HepG2 (cell line): ENCODE data around the gene EEIG1. TPM values are rescaled to one million over a fixed set of nuclear protein-coding genes. Genes with fewer than 3 reads are reported as not detected.

Source experiments
- FOXP1 ChIP-seq, 2 experiments: fragments of 450-650 bp in 1 of 2; IDR thresholded peaks; 2 replicates each; pipeline ENCODE4 v1.6.1; 2017 to 2018; ENCODE audit warnings: antibody characterized with exemption in 1 of 2
- IRF2 ChIP-seq: IDR thresholded peaks from 2 replicates; pipeline ENCODE4 v1.6.1; 2018; ENCODE audit warnings: missing genetic modification reagents, missing compliant biosample characterization
- NFE2L1 ChIP-seq: sonication (generic); formaldehyde crosslinking; IDR thresholded peaks from 2 replicates; pipeline ENCODE4 v1.4.0; 2020; ENCODE audit warnings: missing genetic modification reagents, mild to moderate bottlenecking, borderline replicate concordance
- PHF20 ChIP-seq: sonication (generic); formaldehyde crosslinking; IDR thresholded peaks from 2 replicates; pipeline ENCODE4 v1.5.0; 2020; ENCODE audit warnings: mild to moderate bottlenecking, missing genetic modification reagents
- SNAPC2 ChIP-seq: sonication (generic); formaldehyde crosslinking; IDR thresholded peaks from 2 replicates; pipeline ENCODE4 v1.8.1; 2022; ENCODE audit warnings: mild to moderate bottlenecking, missing genetic modification reagents
- XBP1 ChIP-seq: sonication (generic); formaldehyde crosslinking; IDR thresholded peaks from 2 replicates; pipeline ENCODE4 v1.5.0; 2020; ENCODE audit warnings: missing genetic modification reagents
- ZBTB7B ChIP-seq: sonication (generic); formaldehyde crosslinking; IDR thresholded peaks from 2 replicates; pipeline ENCODE4 v1.4.0; 2020; ENCODE audit warnings: missing genetic modification reagents
- ZKSCAN5 ChIP-seq: sonication (generic); formaldehyde crosslinking; IDR thresholded peaks from 2 replicates; pipeline ENCODE4 v1.5.1; 2020; ENCODE audit warnings: mild to moderate bottlenecking, missing genetic modification reagents
- ZMAT3 ChIP-seq: sonication (generic); formaldehyde crosslinking; conservative IDR thresholded peaks from 2 replicates; pipeline ENCODE4 v1.7.0; 2021; ENCODE audit warnings: missing genetic modification reagents
- ZNF17 ChIP-seq: sonication (generic); formaldehyde crosslinking; IDR thresholded peaks from 2 replicates; pipeline ENCODE4 v1.5.0; 2020; ENCODE audit warnings: mild to moderate bottlenecking, missing genetic modification reagents
- ZNF20 ChIP-seq: sonication (generic); formaldehyde crosslinking; IDR thresholded peaks from 2 replicates; pipeline ENCODE4 v1.4.0; 2020; ENCODE audit warnings: mild to moderate bottlenecking, moderate library complexity, missing genetic modification reagents
- ZNF260 ChIP-seq: sonication (generic); formaldehyde crosslinking; IDR thresholded peaks from 2 replicates; pipeline ENCODE4 v1.4.0; 2020; ENCODE audit warnings: missing genetic modification reagents, low read depth, mild to moderate bottlenecking, borderline replicate concordance
- ZNF34 ChIP-seq: sonication (generic); formaldehyde crosslinking; IDR thresholded peaks from 2 replicates; pipeline ENCODE4 v1.4.0; 2020; ENCODE audit warnings: mild to moderate bottlenecking, missing genetic modification reagents, borderline replicate concordance
- ZNF441 ChIP-seq: sonication (generic); formaldehyde crosslinking; IDR thresholded peaks from 2 replicates; pipeline ENCODE4 v1.7.0; 2021; ENCODE audit warnings: missing genetic modification reagents, borderline replicate concordance
- polyA plus RNA-seq, 8 experiments: library from polyadenylated mRNA; depleted of rRNA in 3 of 8; stranded (reverse) in 7 of 8; unstranded in 1 of 8; fragments of >200 nt; fragmentation: Illumina TruSeq in 4 of 8; extraction: Trizol in 4 of 8; gene quantifications; 2 replicates each; pipeline versions ENCODE4 v1.2.1 to v1.2.3, GENCODE V29; 2011 to 2016; ENCODE audit warnings: low read depth in 4 of 8, missing spikeins in 1 of 8, mixed read lengths in 1 of 8; ENCODE audit not compliant: insufficient read depth in 1 of 8
- total RNA-seq, 5 experiments: library from RNA; depleted of rRNA; stranded (reverse); fragments of >200 nt; fragmentation: Illumina TruSeq; extraction: Trizol; gene quantifications; 2 replicates each; pipeline ENCODE4 v1.2.3, GENCODE V29; 2016; ENCODE audit warnings: low read depth in 1 of 5
- TF ChIP-seq, protein P1 (sequence below): fragments of 450-650 bp; IDR thresholded peaks from 2 replicates; pipeline ENCODE4 v1.6.1; 2017
- TF ChIP-seq, protein P2 (sequence below): sonication (generic); IDR thresholded peaks from 2 replicates; pipeline ENCODE4 v1.6.1; 2016; ENCODE audit warnings: low read depth, borderline replicate concordance
- TF ChIP-seq, protein P3 (sequence below): sonication (generic); formaldehyde crosslinking; IDR thresholded peaks from 2 replicates; pipeline ENCODE4 v1.4.0; 2020; ENCODE audit warnings: missing genetic modification reagents
- TF ChIP-seq, protein P4 (sequence below): sonication (generic); formaldehyde crosslinking; IDR thresholded peaks from 2 replicates; pipeline ENCODE4 v1.4.0; 2020; ENCODE audit warnings: missing genetic modification reagents, borderline replicate concordance
- TF ChIP-seq, protein P5 (sequence below), 2 experiments: IDR thresholded peaks; 2 replicates each; pipeline ENCODE4 v1.6.1; 2011 to 2012; ENCODE audit warnings: low read length in 2 of 2, borderline replicate concordance in 1 of 2, low read depth in 1 of 2, mild to moderate bottlenecking in 1 of 2, moderate library complexity in 1 of 2

Gene EEIG1
- total and polyA plus RNA-seq, 2 of the 13 experiments (the other 11 are each of a cell fraction or from before 2014, with no cell fraction given), result 16.6 to 25.2 TPM

DNA sequence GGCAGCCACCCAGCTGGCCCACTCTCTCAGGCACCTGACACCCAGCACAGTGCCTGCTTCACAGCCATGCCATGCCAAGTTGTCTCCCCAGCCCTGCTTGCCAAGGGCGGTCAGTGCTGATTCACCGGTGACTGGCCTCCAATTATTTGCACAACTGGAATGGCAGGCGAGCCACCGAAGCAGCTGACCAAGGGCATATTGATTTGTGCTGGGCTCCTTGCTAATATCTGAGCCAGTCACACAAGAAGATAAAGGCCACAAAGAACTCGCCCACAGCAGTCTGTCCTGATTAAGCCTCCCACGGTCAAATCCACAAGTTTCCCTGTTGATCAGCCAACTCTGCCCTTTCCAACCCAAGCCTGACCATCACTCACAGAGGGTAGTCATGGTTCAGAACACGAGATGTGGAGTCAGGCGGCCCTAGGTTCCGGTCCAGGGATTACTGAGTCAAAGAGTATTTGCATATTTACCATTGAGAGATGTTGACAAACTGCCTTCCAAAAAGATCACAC lies 6.4 kb upstream of the EEIG1 start (continued):
- TF ChIP-seq, protein P1, sequence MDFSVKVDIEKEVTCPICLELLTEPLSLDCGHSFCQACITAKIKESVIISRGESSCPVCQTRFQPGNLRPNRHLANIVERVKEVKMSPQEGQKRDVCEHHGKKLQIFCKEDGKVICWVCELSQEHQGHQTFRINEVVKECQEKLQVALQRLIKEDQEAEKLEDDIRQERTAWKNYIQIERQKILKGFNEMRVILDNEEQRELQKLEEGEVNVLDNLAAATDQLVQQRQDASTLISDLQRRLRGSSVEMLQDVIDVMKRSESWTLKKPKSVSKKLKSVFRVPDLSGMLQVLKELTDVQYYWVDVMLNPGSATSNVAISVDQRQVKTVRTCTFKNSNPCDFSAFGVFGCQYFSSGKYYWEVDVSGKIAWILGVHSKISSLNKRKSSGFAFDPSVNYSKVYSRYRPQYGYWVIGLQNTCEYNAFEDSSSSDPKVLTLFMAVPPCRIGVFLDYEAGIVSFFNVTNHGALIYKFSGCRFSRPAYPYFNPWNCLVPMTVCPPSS, result no peak
- TF ChIP-seq, protein P2, sequence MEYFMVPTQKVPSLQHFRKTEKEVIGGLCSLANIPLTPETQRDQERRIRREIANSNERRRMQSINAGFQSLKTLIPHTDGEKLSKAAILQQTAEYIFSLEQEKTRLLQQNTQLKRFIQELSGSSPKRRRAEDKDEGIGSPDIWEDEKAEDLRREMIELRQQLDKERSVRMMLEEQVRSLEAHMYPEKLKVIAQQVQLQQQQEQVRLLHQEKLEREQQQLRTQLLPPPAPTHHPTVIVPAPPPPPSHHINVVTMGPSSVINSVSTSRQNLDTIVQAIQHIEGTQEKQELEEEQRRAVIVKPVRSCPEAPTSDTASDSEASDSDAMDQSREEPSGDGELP, result peak; percentile 86; the same call in 1 of the 2 replicates
- TF ChIP-seq, protein P3, sequence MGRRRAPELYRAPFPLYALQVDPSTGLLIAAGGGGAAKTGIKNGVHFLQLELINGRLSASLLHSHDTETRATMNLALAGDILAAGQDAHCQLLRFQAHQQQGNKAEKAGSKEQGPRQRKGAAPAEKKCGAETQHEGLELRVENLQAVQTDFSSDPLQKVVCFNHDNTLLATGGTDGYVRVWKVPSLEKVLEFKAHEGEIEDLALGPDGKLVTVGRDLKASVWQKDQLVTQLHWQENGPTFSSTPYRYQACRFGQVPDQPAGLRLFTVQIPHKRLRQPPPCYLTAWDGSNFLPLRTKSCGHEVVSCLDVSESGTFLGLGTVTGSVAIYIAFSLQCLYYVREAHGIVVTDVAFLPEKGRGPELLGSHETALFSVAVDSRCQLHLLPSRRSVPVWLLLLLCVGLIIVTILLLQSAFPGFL (CRISPR knock-in tag), result no peak
- no peak for TF ChIP-seq ZNF20 (CRISPR knock-in tag)
- TF ChIP-seq, protein P4, sequence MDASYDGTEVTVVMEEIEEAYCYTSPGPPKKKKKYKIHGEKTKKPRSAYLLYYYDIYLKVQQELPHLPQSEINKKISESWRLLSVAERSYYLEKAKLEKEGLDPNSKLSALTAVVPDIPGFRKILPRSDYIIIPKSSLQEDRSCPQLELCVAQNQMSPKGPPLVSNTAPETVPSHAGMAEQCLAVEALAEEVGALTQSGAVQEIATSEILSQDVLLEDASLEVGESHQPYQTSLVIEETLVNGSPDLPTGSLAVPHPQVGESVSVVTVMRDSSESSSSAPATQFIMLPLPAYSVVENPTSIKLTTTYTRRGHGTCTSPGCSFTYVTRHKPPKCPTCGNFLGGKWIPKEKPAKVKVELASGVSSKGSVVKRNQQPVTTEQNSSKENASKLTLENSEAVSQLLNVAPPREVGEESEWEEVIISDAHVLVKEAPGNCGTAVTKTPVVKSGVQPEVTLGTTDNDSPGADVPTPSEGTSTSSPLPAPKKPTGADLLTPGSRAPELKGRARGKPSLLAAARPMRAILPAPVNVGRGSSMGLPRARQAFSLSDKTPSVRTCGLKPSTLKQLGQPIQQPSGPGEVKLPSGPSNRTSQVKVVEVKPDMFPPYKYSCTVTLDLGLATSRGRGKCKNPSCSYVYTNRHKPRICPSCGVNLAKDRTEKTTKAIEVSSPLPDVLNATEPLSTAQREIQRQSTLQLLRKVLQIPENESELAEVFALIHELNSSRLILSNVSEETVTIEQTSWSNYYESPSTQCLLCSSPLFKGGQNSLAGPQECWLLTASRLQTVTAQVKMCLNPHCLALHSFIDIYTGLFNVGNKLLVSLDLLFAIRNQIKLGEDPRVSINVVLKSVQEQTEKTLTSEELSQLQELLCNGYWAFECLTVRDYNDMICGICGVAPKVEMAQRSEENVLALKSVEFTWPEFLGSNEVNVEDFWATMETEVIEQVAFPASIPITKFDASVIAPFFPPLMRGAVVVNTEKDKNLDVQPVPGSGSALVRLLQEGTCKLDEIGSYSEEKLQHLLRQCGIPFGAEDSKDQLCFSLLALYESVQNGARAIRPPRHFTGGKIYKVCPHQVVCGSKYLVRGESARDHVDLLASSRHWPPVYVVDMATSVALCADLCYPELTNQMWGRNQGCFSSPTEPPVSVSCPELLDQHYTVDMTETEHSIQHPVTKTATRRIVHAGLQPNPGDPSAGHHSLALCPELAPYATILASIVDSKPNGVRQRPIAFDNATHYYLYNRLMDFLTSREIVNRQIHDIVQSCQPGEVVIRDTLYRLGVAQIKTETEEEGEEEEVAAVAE, result 0 out of 2 replicates have a peak, but pooled peaks have one; percentile 17
- TF ChIP-seq NFE2L1 (CRISPR knock-in tag), result no peak
- TF ChIP-seq FOXP1 (IDR thresholded peaks at IDR 0.05), result no peak
- no peak for TF ChIP-seq FOXP1 (CRISPR knock-in tag; IDR thresholded peaks at IDR 0.05)
- TF ChIP-seq XBP1 (CRISPR knock-in tag), result no peak
- TF ChIP-seq ZMAT3 (CRISPR knock-in tag), result no peak
- no peak for TF ChIP-seq IRF2
- TF ChIP-seq, protein P5, sequence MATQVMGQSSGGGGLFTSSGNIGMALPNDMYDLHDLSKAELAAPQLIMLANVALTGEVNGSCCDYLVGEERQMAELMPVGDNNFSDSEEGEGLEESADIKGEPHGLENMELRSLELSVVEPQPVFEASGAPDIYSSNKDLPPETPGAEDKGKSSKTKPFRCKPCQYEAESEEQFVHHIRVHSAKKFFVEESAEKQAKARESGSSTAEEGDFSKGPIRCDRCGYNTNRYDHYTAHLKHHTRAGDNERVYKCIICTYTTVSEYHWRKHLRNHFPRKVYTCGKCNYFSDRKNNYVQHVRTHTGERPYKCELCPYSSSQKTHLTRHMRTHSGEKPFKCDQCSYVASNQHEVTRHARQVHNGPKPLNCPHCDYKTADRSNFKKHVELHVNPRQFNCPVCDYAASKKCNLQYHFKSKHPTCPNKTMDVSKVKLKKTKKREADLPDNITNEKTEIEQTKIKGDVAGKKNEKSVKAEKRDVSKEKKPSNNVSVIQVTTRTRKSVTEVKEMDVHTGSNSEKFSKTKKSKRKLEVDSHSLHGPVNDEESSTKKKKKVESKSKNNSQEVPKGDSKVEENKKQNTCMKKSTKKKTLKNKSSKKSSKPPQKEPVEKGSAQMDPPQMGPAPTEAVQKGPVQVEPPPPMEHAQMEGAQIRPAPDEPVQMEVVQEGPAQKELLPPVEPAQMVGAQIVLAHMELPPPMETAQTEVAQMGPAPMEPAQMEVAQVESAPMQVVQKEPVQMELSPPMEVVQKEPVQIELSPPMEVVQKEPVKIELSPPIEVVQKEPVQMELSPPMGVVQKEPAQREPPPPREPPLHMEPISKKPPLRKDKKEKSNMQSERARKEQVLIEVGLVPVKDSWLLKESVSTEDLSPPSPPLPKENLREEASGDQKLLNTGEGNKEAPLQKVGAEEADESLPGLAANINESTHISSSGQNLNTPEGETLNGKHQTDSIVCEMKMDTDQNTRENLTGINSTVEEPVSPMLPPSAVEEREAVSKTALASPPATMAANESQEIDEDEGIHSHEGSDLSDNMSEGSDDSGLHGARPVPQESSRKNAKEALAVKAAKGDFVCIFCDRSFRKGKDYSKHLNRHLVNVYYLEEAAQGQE (IDR thresholded peaks at IDR 0.05; ENCODE audit: borderline replicate concordance in 1 of 2, low read depth in 1 of 2, low read length in 2 of 2), result peak in 1 of 2 experiments; percentile 25; a peak in 1 of 4 replicates
- no peak for TF ChIP-seq ZKSCAN5 (CRISPR knock-in tag)
- TF ChIP-seq PHF20 (CRISPR knock-in tag), result no peak
- no peak for TF ChIP-seq SNAPC2 (CRISPR knock-in tag)
- TF ChIP-seq ZNF34 (CRISPR knock-in tag), result no peak
- TF ChIP-seq ZNF441 (CRISPR knock-in tag), result no peak
- no peak for TF ChIP-seq ZBTB7B (CRISPR knock-in tag)
- TF ChIP-seq ZNF17, result no peak
- TF ChIP-seq ZNF260 (CRISPR knock-in tag), result no peak
